HEK293 (cell line): ENCODE measurements around the gene FGF23.

ENCODE experiments used
- BCL11A ChIP-seq: fragments of 450-650 bp; formaldehyde crosslinking; IDR thresholded peaks from 2 replicates; pipeline ENCODE4 v1.5.1; 2016; ENCODE audit warnings: low read depth, missing biosample characterization, missing genetic modification characterization
- KLF9 ChIP-seq: fragments of 450-650 bp; formaldehyde crosslinking; IDR thresholded peaks from 2 replicates; pipeline ENCODE4 v1.5.1; 2016; ENCODE audit warnings: missing biosample characterization, missing genetic modification characterization, low read depth
- MYNN ChIP-seq: fragments of 450-650 bp; formaldehyde crosslinking; IDR thresholded peaks from 2 replicates; pipeline ENCODE4 v1.5.1; 2016; ENCODE audit warnings: missing biosample characterization, missing genetic modification characterization, borderline replicate concordance
- OSR2 ChIP-seq: fragments of 450-650 bp; formaldehyde crosslinking; IDR thresholded peaks from 2 replicates; pipeline ENCODE4 v1.5.1; 2016; ENCODE audit warnings: missing biosample characterization, missing genetic modification characterization
- SP3 ChIP-seq: fragments of 450-650 bp; formaldehyde crosslinking; IDR thresholded peaks from 2 replicates; pipeline ENCODE4 v1.5.1; 2016; ENCODE audit warnings: missing biosample characterization, missing genetic modification characterization
- TCF7L2 ChIP-seq: IDR thresholded peaks from 2 replicates; pipeline ENCODE4 v1.6.1; 2011; ENCODE audit warnings: low read depth, mild to moderate bottlenecking, inconsistent platforms, low read length, moderate library complexity, borderline replicate concordance
- YY1 ChIP-seq: fragments of 450-650 bp; formaldehyde crosslinking; IDR thresholded peaks from 2 replicates; pipeline ENCODE4 v1.5.1; 2018; ENCODE audit warnings: missing biosample characterization, missing genetic modification characterization
- YY2 ChIP-seq: fragments of 450-650 bp; formaldehyde crosslinking; IDR thresholded peaks from 2 replicates; pipeline ENCODE4 v1.5.1; 2016; ENCODE audit warnings: missing biosample characterization, missing genetic modification characterization
- ZNF2 ChIP-seq: fragments of 450-650 bp; formaldehyde crosslinking; IDR thresholded peaks from 2 replicates; pipeline ENCODE4 v1.5.1; 2016; ENCODE audit warnings: missing biosample characterization, missing genetic modification characterization
- ZNF214 ChIP-seq: fragments of 450-650 bp; formaldehyde crosslinking; IDR thresholded peaks from 2 replicates; pipeline ENCODE4 v1.5.1; 2017; ENCODE audit warnings: missing biosample characterization, mild to moderate bottlenecking, missing genetic modification characterization, borderline replicate concordance
- ZNF335 ChIP-seq: fragments of 450-650 bp; formaldehyde crosslinking; conservative IDR thresholded peaks from 2 replicates; pipeline ENCODE4 v1.5.1; 2016; ENCODE audit warnings: missing biosample characterization, missing genetic modification characterization
- ZNF394 ChIP-seq: fragments of 450-650 bp; formaldehyde crosslinking; IDR thresholded peaks from 2 replicates; pipeline ENCODE4 v1.5.1; 2016; ENCODE audit warnings: missing biosample characterization, missing genetic modification characterization, mild to moderate bottlenecking, moderate library complexity, borderline replicate concordance
- ZNF416 ChIP-seq: fragments of 450-650 bp; formaldehyde crosslinking; IDR thresholded peaks from 2 replicates; pipeline ENCODE4 v1.5.1; 2016; ENCODE audit warnings: missing biosample characterization, missing genetic modification characterization
- ZNF549 ChIP-seq: fragments of 450-650 bp; IDR thresholded peaks from 2 replicates; pipeline ENCODE4 v1.5.1; 2018; ENCODE audit warnings: missing biosample characterization, missing genetic modification characterization, mild to moderate bottlenecking, inconsistent platforms, moderate library complexity
- ZNF623 ChIP-seq: fragments of 450-650 bp; formaldehyde crosslinking; IDR thresholded peaks from 2 replicates; pipeline ENCODE4 v1.5.1; 2016; ENCODE audit warnings: missing biosample characterization, missing genetic modification characterization
- ZNF629 ChIP-seq: fragments of 450-650 bp; formaldehyde crosslinking; IDR thresholded peaks from 2 replicates; pipeline ENCODE4 v1.5.1; 2017; ENCODE audit warnings: missing biosample characterization, missing genetic modification characterization
- ZNF654 ChIP-seq: fragments of 450-650 bp; formaldehyde crosslinking; IDR thresholded peaks from 2 replicates; pipeline ENCODE4 v1.5.1; 2016; ENCODE audit warnings: low read depth, missing biosample characterization, missing genetic modification characterization
- ZNF701 ChIP-seq: fragments of 450-650 bp; formaldehyde crosslinking; IDR thresholded peaks from 2 replicates; pipeline ENCODE4 v1.5.1; 2016; ENCODE audit warnings: missing biosample characterization, missing genetic modification characterization
- ZNF747 ChIP-seq: fragments of 450-650 bp; formaldehyde crosslinking; IDR thresholded peaks from 2 replicates; pipeline ENCODE4 v1.5.1; 2016; ENCODE audit warnings: missing biosample characterization, missing genetic modification characterization
- TF ChIP-seq, protein P1 (sequence below): fragments of 450-650 bp; formaldehyde crosslinking; conservative IDR thresholded peaks from 2 replicates; pipeline ENCODE4 v1.5.1; 2016; ENCODE audit warnings: low read depth, missing biosample characterization, missing genetic modification characterization
- TF ChIP-seq, protein P2 (sequence below): fragments of 450-650 bp; formaldehyde crosslinking; IDR thresholded peaks from 2 replicates; pipeline ENCODE4 v1.5.1; 2016; ENCODE audit warnings: missing biosample characterization, missing genetic modification characterization
- TF ChIP-seq, protein P3 (sequence below): fragments of 450-650 bp; formaldehyde crosslinking; IDR thresholded peaks from 2 replicates; pipeline ENCODE4 v1.5.1; 2016; ENCODE audit warnings: missing biosample characterization, missing genetic modification characterization
- TF ChIP-seq, protein P4 (sequence below): IDR thresholded peaks from 2 replicates; pipeline ENCODE4 v1.6.1; 2011; ENCODE audit warnings: mild to moderate bottlenecking, low read depth, low read length, borderline replicate concordance
- TF ChIP-seq, protein P5 (sequence below): fragments of 450-650 bp; formaldehyde crosslinking; IDR thresholded peaks from 2 replicates; pipeline ENCODE4 v1.5.1; 2016; ENCODE audit warnings: missing biosample characterization, missing genetic modification characterization, low read depth
- TF ChIP-seq, protein P6 (sequence below): fragments of 450-650 bp; formaldehyde crosslinking; IDR thresholded peaks from 2 replicates; pipeline ENCODE4 v1.5.1; 2016; ENCODE audit warnings: missing biosample characterization, missing genetic modification characterization
- TF ChIP-seq, protein P7 (sequence below): fragments of 450-650 bp; formaldehyde crosslinking; IDR thresholded peaks from 2 replicates; pipeline ENCODE4 v1.5.1; 2017; ENCODE audit warnings: missing biosample characterization, missing genetic modification characterization

Gene FGF23

DNA sequence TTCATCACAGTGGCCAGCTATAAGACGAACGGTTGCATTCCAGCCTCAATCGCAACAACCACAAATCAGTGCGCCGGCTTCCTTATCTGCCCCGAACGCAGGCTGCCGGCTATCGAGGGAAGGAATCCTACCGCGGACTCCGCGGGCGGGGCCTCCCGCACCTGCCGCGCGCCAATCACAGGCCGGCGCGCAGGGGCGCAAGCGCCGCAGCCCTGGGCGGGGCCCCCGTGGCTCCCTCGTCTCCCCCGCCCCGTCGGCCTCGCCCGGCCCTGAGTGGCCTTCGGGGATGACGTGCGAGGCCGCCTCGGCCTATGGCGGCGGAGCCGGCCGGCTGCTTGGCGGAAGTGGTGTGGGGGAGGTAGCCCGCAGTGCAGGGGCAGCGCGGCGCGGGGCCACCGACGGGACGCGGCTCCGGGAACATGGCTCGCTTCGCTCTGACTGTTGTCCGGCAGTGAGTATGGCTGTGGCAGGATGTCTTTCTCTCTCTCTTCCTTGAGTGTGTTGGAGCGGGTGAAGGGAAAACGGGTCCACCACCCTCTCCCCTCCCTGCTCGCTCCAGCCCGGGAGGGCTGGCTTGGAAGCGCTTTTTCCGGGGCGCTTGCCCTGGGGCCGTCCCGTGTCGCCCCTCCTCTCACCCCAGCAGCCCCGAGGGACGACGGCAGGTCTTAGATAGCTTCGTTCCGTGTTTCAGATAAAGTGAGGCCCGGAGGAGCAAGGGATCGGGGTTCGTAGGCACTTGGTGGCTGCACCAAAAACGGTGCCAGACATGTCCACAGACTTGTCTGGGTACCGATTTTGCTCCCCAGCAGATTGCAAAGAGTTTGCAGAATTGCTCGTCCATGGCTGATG lies 58.4 kb downstream of the FGF23 start, which contains the start of gene TIGAR (continued):
- TF ChIP-seq, protein P1, sequence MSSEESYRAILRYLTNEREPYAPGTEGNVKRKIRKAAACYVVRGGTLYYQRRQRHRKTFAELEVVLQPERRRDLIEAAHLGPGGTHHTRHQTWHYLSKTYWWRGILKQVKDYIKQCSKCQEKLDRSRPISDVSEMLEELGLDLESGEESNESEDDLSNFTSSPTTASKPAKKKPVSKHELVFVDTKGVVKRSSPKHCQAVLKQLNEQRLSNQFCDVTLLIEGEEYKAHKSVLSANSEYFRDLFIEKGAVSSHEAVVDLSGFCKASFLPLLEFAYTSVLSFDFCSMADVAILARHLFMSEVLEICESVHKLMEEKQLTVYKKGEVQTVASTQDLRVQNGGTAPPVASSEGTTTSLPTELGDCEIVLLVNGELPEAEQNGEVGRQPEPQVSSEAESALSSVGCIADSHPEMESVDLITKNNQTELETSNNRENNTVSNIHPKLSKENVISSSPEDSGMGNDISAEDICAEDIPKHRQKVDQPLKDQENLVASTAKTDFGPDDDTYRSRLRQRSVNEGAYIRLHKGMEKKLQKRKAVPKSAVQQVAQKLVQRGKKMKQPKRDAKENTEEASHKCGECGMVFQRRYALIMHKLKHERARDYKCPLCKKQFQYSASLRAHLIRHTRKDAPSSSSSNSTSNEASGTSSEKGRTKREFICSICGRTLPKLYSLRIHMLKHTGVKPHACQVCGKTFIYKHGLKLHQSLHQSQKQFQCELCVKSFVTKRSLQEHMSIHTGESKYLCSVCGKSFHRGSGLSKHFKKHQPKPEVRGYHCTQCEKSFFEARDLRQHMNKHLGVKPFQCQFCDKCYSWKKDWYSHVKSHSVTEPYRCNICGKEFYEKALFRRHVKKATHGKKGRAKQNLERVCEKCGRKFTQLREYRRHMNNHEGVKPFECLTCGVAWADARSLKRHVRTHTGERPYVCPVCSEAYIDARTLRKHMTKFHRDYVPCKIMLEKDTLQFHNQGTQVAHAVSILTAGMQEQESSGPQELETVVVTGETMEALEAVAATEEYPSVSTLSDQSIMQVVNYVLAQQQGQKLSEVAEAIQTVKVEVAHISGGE (tag by site-specific recombination), result peak; percentile 54; the same call in 1 of the 2 replicates
- TF ChIP-seq TCF7L2 (no peak), ZNF416 (no peak), YY2 (tag by site-specific recombination) (0 out of 2 replicates have a peak, but pooled peaks have one; percentile 33), MYNN (tag by site-specific recombination) (no peak), BCL11A (tag by site-specific recombination) (no peak), ZNF629 (tag by site-specific recombination) (peak; percentile 51; the same call in 1 of the 2 replicates), SP3 (tag by site-specific recombination) (peak; percentile 57), ZNF623 (no peak), ZNF549 (tag by site-specific recombination) (no peak), ZNF701 (tag by site-specific recombination) (no peak), ZNF2 (peak; percentile 31), KLF9 (peak; percentile 25; the same call in 1 of the 2 replicates), ZNF214 (tag by site-specific recombination) (no peak), ZNF394 (peak; percentile 18; the same call in 1 of the 2 replicates), OSR2 (tag by site-specific recombination) (peak; percentile 47; the same call in 1 of the 2 replicates), ZNF654 (no peak), ZNF335 (tag by site-specific recombination) (0 out of 2 replicates have a peak, but pooled peaks have one; percentile 27), ZNF747 (tag by site-specific recombination) (no peak), YY1 (tag by site-specific recombination) (peak; percentile 60; the same call in 1 of the 2 replicates)
- TF ChIP-seq, protein P2, sequence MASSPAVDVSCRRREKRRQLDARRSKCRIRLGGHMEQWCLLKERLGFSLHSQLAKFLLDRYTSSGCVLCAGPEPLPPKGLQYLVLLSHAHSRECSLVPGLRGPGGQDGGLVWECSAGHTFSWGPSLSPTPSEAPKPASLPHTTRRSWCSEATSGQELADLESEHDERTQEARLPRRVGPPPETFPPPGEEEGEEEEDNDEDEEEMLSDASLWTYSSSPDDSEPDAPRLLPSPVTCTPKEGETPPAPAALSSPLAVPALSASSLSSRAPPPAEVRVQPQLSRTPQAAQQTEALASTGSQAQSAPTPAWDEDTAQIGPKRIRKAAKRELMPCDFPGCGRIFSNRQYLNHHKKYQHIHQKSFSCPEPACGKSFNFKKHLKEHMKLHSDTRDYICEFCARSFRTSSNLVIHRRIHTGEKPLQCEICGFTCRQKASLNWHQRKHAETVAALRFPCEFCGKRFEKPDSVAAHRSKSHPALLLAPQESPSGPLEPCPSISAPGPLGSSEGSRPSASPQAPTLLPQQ (tag by site-specific recombination), result peak; percentile 79
- TF ChIP-seq, protein P3, sequence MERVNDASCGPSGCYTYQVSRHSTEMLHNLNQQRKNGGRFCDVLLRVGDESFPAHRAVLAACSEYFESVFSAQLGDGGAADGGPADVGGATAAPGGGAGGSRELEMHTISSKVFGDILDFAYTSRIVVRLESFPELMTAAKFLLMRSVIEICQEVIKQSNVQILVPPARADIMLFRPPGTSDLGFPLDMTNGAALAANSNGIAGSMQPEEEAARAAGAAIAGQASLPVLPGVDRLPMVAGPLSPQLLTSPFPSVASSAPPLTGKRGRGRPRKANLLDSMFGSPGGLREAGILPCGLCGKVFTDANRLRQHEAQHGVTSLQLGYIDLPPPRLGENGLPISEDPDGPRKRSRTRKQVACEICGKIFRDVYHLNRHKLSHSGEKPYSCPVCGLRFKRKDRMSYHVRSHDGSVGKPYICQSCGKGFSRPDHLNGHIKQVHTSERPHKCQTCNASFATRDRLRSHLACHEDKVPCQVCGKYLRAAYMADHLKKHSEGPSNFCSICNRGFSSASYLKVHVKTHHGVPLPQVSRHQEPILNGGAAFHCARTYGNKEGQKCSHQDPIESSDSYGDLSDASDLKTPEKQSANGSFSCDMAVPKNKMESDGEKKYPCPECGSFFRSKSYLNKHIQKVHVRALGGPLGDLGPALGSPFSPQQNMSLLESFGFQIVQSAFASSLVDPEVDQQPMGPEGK, result peak; percentile 89
- TF ChIP-seq, protein P4, sequence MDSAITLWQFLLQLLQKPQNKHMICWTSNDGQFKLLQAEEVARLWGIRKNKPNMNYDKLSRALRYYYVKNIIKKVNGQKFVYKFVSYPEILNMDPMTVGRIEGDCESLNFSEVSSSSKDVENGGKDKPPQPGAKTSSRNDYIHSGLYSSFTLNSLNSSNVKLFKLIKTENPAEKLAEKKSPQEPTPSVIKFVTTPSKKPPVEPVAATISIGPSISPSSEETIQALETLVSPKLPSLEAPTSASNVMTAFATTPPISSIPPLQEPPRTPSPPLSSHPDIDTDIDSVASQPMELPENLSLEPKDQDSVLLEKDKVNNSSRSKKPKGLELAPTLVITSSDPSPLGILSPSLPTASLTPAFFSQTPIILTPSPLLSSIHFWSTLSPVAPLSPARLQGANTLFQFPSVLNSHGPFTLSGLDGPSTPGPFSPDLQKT, result peak; percentile 56; the same call in 1 of the 2 replicates
- TF ChIP-seq, protein P5, sequence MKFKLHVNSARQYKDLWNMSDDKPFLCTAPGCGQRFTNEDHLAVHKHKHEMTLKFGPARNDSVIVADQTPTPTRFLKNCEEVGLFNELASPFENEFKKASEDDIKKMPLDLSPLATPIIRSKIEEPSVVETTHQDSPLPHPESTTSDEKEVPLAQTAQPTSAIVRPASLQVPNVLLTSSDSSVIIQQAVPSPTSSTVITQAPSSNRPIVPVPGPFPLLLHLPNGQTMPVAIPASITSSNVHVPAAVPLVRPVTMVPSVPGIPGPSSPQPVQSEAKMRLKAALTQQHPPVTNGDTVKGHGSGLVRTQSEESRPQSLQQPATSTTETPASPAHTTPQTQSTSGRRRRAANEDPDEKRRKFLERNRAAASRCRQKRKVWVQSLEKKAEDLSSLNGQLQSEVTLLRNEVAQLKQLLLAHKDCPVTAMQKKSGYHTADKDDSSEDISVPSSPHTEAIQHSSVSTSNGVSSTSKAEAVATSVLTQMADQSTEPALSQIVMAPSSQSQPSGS (tag by site-specific recombination), result no peak
- TF ChIP-seq, protein P6, sequence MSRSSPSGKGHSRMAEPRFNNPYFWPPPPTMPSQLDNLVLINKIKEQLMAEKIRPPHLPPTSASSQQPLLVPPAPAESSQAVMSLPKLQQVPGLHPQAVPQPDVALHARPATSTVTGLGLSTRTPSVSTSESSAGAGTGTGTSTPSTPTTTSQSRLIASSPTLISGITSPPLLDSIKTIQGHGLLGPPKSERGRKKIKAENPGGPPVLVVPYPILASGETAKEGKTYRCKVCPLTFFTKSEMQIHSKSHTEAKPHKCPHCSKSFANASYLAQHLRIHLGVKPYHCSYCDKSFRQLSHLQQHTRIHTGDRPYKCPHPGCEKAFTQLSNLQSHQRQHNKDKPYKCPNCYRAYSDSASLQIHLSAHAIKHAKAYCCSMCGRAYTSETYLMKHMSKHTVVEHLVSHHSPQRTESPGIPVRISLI (tag by site-specific recombination), result no peak
- TF ChIP-seq, protein P7, sequence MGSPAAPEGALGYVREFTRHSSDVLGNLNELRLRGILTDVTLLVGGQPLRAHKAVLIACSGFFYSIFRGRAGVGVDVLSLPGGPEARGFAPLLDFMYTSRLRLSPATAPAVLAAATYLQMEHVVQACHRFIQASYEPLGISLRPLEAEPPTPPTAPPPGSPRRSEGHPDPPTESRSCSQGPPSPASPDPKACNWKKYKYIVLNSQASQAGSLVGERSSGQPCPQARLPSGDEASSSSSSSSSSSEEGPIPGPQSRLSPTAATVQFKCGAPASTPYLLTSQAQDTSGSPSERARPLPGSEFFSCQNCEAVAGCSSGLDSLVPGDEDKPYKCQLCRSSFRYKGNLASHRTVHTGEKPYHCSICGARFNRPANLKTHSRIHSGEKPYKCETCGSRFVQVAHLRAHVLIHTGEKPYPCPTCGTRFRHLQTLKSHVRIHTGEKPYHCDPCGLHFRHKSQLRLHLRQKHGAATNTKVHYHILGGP (tag by site-specific recombination), result peak; percentile 45; the same call in 1 of the 2 replicates
